ENCODE results near the gene CFAP99. TPM values are rescaled to one million over a fixed set of nuclear protein-coding genes. Genes with fewer than 3 reads are reported as not detected.

Gene CFAP99
- polyA plus RNA-seq, 1 experiment: not detected

GRCh38 chr4:2489841-2490552 is 71.2 kb downstream of the CFAP99 start:
- no peak for DNase-seq (ENCODE audit: low read depth)
- Histone ChIP-seq H3K27me3 (ENCODE audit: control insufficient read depth, insufficient read depth, low read length) (no peaks in the 10 kb centered on the region), H3K36me3 (ENCODE audit: control insufficient read depth, insufficient read depth, low read length) (peaks cover 8% of the 10 kb centered on the region; the same call in 1 of the 2 replicates), H3K4me3 (ENCODE audit: low read depth, low read length) (no peak overlapping the region)
- CTCF ChIA-PET: no interaction called here
- POLR2A ChIA-PET: no interaction called here
- no peak for TF ChIP-seq CTCF (IDR thresholded peaks at IDR 0.05; ENCODE audit: insufficient read depth, low read depth, low read length)

GRCh38 chr4:2492970-2493369 is 74.2 kb downstream of the CFAP99 start:
- Histone ChIP-seq H3K36me3 (ENCODE audit: control insufficient read depth, insufficient read depth, low read length) (peaks cover 15% of the 10 kb centered on the region), H3K4me3 (ENCODE audit: low read depth, low read length) (no peak overlapping the region), H3K27me3 (ENCODE audit: control insufficient read depth, insufficient read depth, low read length) (no peaks in the 10 kb centered on the region)
- no peak for DNase-seq (ENCODE audit: low read depth)
- POLR2A ChIA-PET: no interaction called here
- TF ChIP-seq CTCF (IDR thresholded peaks at IDR 0.05; ENCODE audit: insufficient read depth, low read depth, low read length): no peak
- CTCF ChIA-PET: interaction anchor here (1.1 to 1.3 kb wide), 2 partner anchors 9 to 18 kb away, joined by 3 read pairs; no protein-coding TSS in a partner anchor

GRCh38 chr4:2494992-2495391 is 76.2 kb downstream of the CFAP99 start:
- H3K4me3 ChIP-seq (ENCODE audit: low read depth, low read length): no peak overlapping the region
- TF ChIP-seq CTCF (IDR thresholded peaks at IDR 0.05; ENCODE audit: insufficient read depth, low read depth, low read length): no peak
- H3K27me3 ChIP-seq (ENCODE audit: control insufficient read depth, insufficient read depth, low read length): no peaks in the 10 kb centered on the region
- DNase-seq (ENCODE audit: low read depth): no peak
- ChIA-PET POLR2A (no interaction called here), CTCF (no interaction called here)
- H3K36me3 ChIP-seq (ENCODE audit: control insufficient read depth, insufficient read depth, low read length): peaks cover 16% of the 10 kb centered on the region

- TF ChIP-seq CTCF (IDR thresholded peaks at IDR 0.05; ENCODE audit: insufficient read depth, low read depth, low read length): no peak
- ChIA-PET POLR2A (no interaction called here), CTCF (interaction anchor here (0.6 kb wide), 1 partner anchor 345 kb away, joined by 3 read pairs; no protein-coding TSS in a partner anchor)
- Histone ChIP-seq H3K27me3 (ENCODE audit: control insufficient read depth, insufficient read depth, low read length) (no peaks in the 10 kb centered on the region), H3K4me3 (ENCODE audit: low read depth, low read length) (no peak overlapping the region), H3K36me3 (ENCODE audit: control insufficient read depth, insufficient read depth, low read length) (peaks cover 25% of the 10 kb centered on the region)
- no peak for DNase-seq (ENCODE audit: low read depth)
Observed at GRCh38 chr4:2497324-2497723, 78.6 kb downstream of the CFAP99 start.

GRCh38 chr4:2497931-2498330 is 79.2 kb downstream of the CFAP99 start:
- ChIA-PET POLR2A (no interaction called here), CTCF (interaction anchor here (0.6 kb wide), 1 partner anchor 345 kb away, joined by 3 read pairs; no protein-coding TSS in a partner anchor)
- Histone ChIP-seq H3K36me3 (ENCODE audit: control insufficient read depth, insufficient read depth, low read length) (peaks cover 24% of the 10 kb centered on the region), H3K27me3 (ENCODE audit: control insufficient read depth, insufficient read depth, low read length) (no peaks in the 10 kb centered on the region), H3K4me3 (ENCODE audit: low read depth, low read length) (no peak overlapping the region)
- DNase-seq (ENCODE audit: low read depth): no peak
- no peak for TF ChIP-seq CTCF (IDR thresholded peaks at IDR 0.05; ENCODE audit: insufficient read depth, low read depth, low read length)
